NCI-H446 (cell line): ENCODE results near the gene PRKX.
A peak's percentile ranks its signal among the peaks of the same experiment; 100 is the strongest.
"Not testable (repeated sequence)": the region's sequence is repeated elsewhere in the genome, so short reads cannot be mapped to it uniquely, and the experiment has no call there.

Experiments
- DNase-seq, 2 experiments: peaks; one replicate each; lab custom pipeline; 2025; lab: John Stamatoyannopoulos, UW

Gene PRKX

DNA sequence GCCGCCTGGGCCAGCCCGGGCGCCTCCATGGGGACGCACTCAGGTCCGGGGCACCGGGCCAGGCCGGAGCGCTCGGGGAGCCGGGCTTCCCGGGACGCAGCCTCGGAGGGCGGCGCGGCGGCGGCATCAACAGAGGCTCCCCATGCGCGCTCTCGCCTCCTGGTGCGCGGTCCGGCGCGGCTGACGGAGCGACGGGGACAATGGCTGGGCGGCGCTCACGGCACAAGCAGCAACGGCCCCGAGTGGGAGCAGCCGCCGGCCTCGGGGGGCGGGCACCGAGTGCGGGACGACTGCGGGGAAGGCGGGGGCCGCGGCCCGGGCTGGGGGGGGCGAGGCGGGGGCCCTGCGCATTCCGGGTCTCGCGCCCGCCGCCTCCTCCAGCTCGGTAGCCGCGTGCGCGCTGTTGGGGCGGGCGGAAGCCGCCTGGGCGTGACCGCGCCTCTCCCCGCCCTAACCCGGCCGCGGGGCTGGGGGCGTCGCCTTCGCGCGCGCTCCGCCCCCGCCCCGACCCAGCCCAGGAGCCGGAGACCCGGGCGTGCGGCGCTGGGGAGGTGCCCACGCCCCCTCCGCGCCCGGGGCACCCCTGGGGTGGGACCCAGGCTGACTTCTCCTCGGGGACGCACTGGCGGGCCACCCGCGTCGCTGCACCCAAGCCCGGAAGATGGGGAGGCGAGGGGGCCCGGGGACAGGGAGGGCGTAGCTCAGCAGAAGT lies at the start of gene PRKX:
TSS of gene PRKX (minus strand) at position 425 of the 712 bp plus-strand sequence. CDS start at position 29, 396 bp downstream.
- peak; percentile 2 to 60 for DNase-seq

DNA sequence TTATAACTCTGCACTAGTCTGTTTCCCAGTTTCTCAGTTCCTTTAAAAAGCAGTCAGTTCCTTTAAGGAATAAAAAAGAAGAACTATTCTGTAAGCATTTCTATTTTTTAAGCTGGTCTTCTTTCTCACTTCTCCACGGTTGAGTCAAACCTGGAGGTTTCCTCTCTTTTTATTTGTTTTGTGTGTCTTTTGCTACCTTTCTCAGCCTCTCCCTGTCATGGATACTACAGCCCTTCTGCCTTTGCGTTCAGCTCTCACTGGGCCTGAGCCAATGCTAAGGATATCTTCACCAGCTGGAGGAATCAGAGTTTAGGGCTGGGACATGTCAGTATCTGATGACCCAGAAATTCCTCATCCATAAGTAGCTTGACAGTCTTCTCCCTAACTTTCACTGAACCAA lies 49.7 kb upstream of the PRKX start:
- no peak for DNase-seq

- DNase-seq, result peak in 1 of 2 experiments; percentile 36
These were observed 44.1 kb upstream of the PRKX start for GRCh38 chrX:3757510-3758025.

GRCh38 chrX:3748052-3748559 lies 34.7 kb upstream of the PRKX start:
- DNase-seq, result no peak

DNA sequence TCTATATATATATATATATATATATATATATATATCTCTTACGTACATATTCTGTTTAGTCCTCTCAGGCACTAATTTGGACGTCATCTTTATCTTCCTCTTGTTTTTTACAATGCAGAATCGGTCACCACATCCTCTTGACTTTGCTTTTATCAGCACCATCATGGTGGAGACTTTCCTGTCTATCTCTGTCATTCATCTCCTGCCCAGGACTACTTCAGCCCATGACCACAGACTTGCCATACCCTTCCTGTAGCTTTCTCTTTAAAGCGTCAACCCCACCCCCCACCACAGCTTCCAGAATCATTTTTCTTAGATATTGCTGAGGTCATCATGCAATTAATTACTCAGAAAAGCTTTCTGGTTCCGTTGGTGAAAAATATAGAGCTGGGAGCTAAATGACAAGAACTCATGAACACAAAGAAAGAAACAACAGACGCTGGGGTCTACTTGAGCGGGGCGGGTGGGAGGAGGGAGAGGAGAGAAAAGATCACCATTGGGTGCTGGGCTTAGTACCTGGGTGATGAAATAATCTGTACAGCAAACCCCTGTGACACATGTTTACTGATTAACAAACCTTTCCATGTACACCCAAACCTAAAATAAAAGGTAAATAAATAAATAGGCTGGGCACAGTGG lies 30.5 kb upstream of the PRKX start:
- no peak for DNase-seq

DNA sequence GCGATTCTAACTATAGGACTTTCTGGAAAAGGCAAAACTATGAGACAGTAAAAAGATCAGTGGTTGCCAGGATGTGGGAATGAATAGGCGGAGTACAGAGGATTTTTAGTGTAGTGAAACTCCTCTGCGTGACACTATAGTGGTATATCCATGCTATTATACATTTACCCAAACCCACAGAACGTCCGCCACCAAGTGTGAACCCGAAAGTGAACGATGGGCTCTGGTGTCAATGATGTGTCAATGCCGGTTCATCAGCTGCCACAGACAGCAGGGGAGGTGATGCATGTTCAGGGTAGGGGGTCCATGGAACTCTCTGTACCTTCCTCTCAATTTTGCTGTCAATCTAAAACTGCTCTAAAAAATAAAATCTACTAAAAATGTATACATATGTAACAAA lies 27.5 kb upstream of the PRKX start:
- DNase-seq, result not testable (repeated sequence)

GRCh38 chrX:3738509-3738908 lies 25.1 kb upstream of the PRKX start:
- DNase-seq, result no peak

GRCh38 chrX:3736536-3736935 lies 23.1 kb upstream of the PRKX start:
- not testable (repeated sequence) for DNase-seq

GRCh38 chrX:3735891-3736290 lies 22.4 kb upstream of the PRKX start:
- DNase-seq, result not testable (repeated sequence)

- not testable (repeated sequence) for DNase-seq
These were observed 21.0 kb upstream of the PRKX start for GRCh38 chrX:3734456-3734855.

DNA sequence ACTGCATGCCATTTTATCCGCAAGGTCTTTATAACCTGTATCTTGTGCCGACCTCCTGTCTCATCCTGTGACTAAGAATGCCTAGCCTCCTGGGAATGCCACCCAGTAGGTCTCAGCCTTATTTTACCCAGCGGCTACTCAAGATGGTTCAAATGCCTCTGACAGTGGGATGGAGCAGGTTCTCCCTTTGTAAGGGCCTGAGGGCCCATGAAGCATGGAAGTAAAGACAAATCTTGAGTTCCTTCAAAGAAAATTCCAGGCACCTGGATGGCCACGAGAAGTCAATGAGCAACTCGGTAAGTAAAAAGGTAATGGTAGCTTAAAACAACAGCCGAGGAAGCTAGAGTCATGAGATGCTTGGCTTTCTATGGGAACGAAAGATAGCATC lies 19.6 kb upstream of the PRKX start:
- no peak for DNase-seq

DNA sequence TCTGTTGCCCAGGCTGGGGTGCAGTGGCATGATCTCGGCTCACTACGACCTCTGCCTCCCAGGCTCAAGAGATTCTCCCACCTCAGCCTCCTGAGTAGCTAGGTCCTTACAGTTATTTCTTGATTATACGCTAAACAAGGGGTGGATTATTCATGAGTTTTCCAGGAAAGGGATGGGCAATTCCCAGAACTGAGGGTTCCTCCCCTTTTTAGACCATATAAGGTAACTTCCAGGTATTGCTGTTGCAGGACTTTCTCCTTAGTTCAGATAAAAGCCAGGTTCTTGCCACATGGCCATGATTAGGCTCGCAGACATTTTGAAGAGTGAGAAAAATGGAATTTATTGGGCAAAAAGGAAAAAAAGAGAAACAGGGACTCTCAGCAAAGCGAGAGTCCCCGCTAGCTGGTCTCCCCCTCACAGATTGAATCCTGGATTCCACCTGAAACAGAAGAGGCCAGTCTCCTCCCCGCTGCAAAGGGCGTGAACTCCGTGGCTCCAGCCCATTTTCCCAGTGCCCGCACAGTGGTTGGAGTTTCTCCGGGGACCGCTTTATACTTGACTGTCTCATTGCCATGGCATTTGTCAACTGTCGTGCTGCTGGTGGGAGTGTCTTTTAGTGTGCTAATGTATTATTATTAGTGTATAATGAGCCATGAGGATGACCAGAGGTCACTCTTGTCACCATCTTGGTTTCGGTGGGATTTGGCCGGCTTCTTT lies 19.0 kb upstream of the PRKX start:
- not testable (repeated sequence) for DNase-seq

- no peak for DNase-seq
These were observed 15.0 kb upstream of the PRKX start for GRCh38 chrX:3728454-3728853.

DNA sequence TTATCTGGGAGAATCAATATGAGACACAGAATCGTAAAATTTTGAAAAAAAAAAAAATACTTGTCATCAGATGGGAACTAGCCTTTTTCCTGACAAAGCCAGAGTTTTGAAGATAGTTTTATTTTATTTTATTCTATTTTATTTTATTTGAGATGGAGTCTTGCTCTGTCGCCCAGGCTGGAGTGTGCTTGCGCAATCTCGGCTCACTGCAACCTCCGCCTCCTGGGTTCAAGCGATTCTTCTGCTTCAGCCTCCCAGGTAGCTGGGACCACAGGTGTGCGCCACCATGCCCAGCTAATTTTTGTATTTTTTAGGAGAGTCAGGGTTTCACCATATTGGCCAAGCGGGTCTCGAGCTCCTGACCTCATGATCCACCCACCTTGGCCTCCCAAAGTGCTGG lies 10.0 kb upstream of the PRKX start:
- DNase-seq, result not testable (repeated sequence)

DNA sequence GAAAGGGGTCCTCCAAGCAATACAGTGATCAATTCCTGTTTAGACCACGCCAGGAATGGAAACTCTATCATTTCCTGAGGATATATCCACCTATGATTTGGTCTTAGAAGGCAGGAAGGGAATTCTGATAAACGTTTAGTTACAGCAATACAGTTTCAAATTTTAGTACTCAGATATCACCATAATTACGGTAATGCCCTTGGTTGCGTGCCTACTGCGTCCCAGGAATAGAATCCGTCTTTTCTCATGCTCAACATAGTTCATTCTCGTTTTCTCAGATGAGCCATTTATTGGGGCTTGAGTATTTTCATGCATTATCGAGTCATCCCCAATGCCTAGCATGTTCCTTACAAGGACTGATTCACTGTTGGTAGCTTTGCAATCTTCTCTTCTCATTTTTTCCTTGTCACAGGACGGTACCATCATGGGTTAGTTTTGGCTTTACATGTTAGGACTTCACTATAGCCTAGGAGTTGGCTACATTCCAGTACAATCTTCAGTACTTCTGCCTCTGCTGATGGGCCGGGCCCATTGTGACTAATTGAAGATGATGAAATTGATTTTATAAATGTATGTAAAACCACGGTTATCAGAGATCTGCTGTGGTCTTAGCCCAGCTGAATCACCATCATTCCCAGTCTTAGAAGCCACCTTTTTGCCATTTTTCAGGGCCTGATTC lies 4.4 kb upstream of the PRKX start:
- no peak for DNase-seq

- no peak for DNase-seq
These were observed 2.5 kb upstream of the PRKX start for GRCh38 chrX:3715921-3716320.

DNA sequence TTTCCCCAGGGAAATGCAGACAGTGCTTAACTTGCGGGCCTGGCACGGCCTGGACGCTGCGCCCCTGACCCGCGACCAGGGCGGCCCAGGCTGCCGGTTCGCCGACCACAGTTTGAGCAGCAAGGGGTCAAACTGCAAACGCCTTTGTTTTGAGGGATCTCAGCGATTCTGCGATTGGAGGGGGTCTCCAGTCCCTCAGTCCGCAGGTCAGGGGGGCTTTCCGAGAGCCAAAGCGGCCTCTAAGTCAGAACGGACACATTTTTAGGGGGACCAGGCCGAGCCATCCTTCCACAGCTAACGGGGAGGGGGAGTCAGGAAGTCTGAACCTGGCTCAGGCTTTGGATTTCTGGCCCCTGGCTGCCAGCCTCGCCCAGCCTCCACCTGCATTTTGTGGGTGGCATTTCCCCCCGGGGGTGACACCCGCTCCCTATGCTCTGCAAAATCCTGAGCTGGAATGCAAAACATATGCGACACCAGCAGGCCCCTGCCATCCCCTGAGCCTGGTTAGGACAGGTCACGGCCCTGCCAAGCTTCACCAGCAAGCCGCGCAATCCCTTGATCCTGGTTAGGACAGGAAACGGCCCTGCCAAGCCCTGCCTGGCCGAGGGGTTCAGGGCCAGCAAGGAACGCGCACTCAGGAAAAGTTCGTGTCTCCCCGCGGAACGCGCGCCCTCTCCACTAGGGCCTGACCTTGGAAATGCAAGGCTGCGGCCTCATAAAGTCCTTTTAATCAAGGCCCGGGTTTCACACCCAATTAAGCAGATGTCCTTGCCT lies 1.4 kb upstream of the PRKX start:
- not testable (repeated sequence) for DNase-seq

DNA sequence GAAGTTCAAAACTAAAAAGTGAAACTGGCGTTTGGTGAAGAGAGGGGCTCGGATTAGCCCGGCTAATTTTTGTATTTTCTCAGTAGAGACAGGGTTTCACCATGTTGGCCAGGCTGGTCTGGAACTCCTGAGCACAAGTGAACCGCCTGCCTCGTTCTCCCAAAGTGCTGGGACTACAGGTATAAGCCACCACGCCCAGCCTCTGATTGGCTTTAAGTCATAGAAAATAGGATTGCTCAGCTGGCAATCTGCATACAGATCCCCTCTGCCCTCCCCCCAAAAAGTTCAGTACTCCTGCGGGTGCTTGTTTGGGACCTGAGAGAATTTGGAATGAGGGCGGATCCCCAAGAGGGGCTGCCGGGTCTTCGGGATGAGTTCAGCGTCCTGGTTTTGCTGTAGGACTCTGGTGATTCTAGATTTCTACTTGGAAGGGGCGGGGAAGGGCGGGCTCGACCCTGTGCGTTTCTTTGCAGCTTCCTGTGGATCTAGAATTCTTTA lies 537 bp upstream of the PRKX start:
- DNase-seq, result no peak

DNA sequence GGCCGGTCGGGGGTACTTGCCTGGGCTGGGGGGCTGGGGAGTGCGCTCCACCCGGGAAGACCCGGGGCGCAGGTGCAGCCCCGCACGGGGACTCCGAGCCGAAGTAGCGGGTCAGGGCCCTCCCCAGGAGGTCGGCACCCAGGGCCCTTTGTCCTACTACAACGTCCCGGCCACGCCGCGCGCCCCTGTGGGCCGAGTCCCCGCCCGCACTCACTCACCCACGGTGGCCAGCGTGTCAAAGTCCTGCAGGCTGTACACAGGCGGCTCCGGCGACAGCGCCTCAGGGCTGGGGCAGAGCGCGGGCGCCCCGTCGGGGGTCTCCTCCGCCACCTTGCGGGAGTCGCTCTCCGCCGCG lies 602 bp downstream of the PRKX start:
- DNase-seq, result no peak

- DNase-seq, result no peak
These were observed 1.2 kb downstream of the PRKX start for GRCh38 chrX:3712051-3712869.
